HEK293 (cell line): Measurements from ENCODE around the gene CCL18.

Source experiments
- KLF10 ChIP-seq: fragments of 450-650 bp; IDR thresholded peaks from 2 replicates; pipeline ENCODE4 v1.5.1; 2018; ENCODE audit warnings: missing biosample characterization, mild to moderate bottlenecking, missing genetic modification characterization
- KLF9 ChIP-seq: fragments of 450-650 bp; formaldehyde crosslinking; IDR thresholded peaks from 2 replicates; pipeline ENCODE4 v1.5.1; 2016; ENCODE audit warnings: missing biosample characterization, missing genetic modification characterization, low read depth
- ZNF416 ChIP-seq: fragments of 450-650 bp; formaldehyde crosslinking; IDR thresholded peaks from 2 replicates; pipeline ENCODE4 v1.5.1; 2016; ENCODE audit warnings: missing biosample characterization, missing genetic modification characterization
- ZNF621 ChIP-seq: fragments of 450-650 bp; formaldehyde crosslinking; IDR thresholded peaks from 2 replicates; pipeline ENCODE4 v1.5.1; 2017; ENCODE audit warnings: missing biosample characterization, missing genetic modification characterization
- TF ChIP-seq, protein P1 (sequence below): fragments of 450-650 bp; formaldehyde crosslinking; IDR thresholded peaks from 2 replicates; pipeline ENCODE4 v1.5.1; 2016; ENCODE audit warnings: missing biosample characterization, missing genetic modification characterization
- TF ChIP-seq, protein P2 (sequence below): fragments of 450-650 bp; formaldehyde crosslinking; IDR thresholded peaks from 2 replicates; pipeline ENCODE4 v1.5.1; 2016; ENCODE audit warnings: missing biosample characterization, missing genetic modification characterization
- TF ChIP-seq, protein P3 (sequence below): fragments of 450-650 bp; formaldehyde crosslinking; IDR thresholded peaks from 2 replicates; pipeline ENCODE4 v1.5.1; 2016; ENCODE audit warnings: missing biosample characterization, missing genetic modification characterization

DNA sequence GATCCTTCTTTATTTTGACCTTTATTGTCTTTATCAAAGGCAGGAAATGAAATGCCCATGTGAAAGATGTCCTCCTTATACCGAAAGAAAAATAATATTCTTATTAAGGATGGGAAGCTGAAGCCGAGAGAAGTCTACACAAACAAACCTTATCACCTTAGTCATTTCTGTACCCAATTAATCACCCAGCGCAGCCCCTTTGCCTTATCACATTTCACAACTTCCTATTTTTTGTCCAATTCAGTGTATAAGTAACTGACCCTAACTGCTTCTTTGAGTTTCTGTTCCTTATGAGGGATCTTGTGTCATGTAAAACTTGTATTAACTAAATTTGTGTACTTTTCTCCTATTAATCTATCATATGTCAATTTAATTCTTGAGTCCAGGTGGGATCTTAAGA lies 29.9 kb upstream of the CCL18 start:
- no peak for TF ChIP-seq KLF10 (tag by site-specific recombination)
- TF ChIP-seq, protein P1, sequence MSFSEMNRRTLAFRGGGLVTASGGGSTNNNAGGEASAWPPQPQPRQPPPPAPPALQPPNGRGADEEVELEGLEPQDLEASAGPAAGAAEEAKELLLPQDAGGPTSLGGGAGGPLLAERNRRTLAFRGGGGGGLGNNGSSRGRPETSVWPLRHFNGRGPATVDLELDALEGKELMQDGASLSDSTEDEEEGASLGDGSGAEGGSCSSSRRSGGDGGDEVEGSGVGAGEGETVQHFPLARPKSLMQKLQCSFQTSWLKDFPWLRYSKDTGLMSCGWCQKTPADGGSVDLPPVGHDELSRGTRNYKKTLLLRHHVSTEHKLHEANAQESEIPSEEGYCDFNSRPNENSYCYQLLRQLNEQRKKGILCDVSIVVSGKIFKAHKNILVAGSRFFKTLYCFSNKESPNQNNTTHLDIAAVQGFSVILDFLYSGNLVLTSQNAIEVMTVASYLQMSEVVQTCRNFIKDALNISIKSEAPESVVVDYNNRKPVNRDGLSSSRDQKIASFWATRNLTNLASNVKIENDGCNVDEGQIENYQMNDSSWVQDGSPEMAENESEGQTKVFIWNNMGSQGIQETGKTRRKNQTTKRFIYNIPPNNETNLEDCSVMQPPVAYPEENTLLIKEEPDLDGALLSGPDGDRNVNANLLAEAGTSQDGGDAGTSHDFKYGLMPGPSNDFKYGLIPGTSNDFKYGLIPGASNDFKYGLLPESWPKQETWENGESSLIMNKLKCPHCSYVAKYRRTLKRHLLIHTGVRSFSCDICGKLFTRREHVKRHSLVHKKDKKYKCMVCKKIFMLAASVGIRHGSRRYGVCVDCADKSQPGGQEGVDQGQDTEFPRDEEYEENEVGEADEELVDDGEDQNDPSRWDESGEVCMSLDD (tag by site-specific recombination), result no peak
- TF ChIP-seq ZNF621, result no peak
- no peak for TF ChIP-seq KLF9 (tag by site-specific recombination)
- TF ChIP-seq, protein P2, sequence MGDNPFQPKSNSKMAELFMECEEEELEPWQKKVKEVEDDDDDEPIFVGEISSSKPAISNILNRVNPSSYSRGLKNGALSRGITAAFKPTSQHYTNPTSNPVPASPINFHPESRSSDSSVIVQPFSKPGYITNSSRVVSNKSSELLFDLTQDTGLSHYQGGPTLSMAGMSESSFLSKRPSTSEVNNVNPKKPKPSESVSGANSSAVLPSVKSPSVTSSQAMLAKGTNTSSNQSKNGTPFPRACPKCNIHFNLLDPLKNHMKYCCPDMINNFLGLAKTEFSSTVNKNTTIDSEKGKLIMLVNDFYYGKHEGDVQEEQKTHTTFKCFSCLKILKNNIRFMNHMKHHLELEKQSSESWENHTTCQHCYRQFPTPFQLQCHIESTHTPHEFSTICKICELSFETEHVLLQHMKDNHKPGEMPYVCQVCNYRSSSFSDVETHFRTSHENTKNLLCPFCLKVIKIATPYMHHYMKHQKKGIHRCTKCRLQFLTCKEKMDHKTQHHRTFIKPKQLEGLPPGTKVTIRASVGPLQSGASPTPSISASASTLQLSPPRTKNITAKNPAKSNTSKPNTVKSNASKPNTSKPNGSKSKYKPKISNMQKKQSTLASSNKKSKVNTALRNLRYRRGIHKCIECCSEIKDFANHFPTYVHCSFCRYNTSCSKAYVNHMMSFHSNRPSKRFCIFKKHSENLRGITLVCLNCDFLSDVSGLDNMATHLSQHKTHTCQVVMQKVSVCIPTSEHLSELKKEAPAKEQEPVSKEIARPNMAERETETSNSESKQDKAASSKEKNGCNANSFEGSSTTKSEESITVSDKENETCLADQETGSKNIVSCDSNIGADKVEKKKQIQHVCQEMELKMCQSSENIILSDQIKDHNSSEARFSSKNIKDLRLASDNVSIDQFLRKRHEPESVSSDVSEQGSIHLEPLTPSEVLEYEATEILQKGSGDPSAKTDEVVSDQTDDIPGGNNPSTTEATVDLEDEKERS (tag by site-specific recombination), result no peak
- TF ChIP-seq, protein P3, sequence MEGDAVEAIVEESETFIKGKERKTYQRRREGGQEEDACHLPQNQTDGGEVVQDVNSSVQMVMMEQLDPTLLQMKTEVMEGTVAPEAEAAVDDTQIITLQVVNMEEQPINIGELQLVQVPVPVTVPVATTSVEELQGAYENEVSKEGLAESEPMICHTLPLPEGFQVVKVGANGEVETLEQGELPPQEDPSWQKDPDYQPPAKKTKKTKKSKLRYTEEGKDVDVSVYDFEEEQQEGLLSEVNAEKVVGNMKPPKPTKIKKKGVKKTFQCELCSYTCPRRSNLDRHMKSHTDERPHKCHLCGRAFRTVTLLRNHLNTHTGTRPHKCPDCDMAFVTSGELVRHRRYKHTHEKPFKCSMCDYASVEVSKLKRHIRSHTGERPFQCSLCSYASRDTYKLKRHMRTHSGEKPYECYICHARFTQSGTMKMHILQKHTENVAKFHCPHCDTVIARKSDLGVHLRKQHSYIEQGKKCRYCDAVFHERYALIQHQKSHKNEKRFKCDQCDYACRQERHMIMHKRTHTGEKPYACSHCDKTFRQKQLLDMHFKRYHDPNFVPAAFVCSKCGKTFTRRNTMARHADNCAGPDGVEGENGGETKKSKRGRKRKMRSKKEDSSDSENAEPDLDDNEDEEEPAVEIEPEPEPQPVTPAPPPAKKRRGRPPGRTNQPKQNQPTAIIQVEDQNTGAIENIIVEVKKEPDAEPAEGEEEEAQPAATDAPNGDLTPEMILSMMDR (tag by site-specific recombination), result no peak
- TF ChIP-seq ZNF416 (tag by site-specific recombination), result no peak
